Testis (tissue), 3 donors: ENCODE measurements around the gene RAB36. TPM values are rescaled to one million over a fixed set of nuclear protein-coding genes. Genes with fewer than 3 reads are reported as not detected.

ENCODE experiments used
- DNase-seq: peaks from one replicate; pipeline ENCODE4 v3.0.0-alpha.2; 2019
- H3K27ac ChIP-seq, 2 donors: fragments of 200-600 bp; sonication (generic); one replicate each; pipeline ENCODE4 v1.5.1; 2019
- H3K27me3 ChIP-seq: fragments of 200-600 bp; sonication (generic); one replicate; pipeline ENCODE4 v1.5.1; 2019
- H3K36me3 ChIP-seq: fragments of 200-600 bp; sonication (generic); one replicate; pipeline ENCODE4 v1.5.1; 2017; ENCODE audit warnings: low read depth; ENCODE audit errors: missing control alignments
- H3K4me1 ChIP-seq: fragments of 200-600 bp; sonication (generic); one replicate; pipeline ENCODE4 v1.5.1; 2019
- H3K4me3 ChIP-seq, 2 donors: fragments of 200-600 bp; sonication (generic); one replicate each; pipeline ENCODE4 v1.5.1; 2017 to 2019
- H3K9me3 ChIP-seq: fragments of 200-600 bp; sonication (generic); one replicate; pipeline ENCODE4 v1.5.1; 2017
- POLR2A ChIP-seq: fragments of 450-650 bp; IDR thresholded peaks from one replicate; pipeline ENCODE4 v1.6.1; 2017; ENCODE audit warnings: antibody characterized with exemption, mild to moderate bottlenecking, moderate library complexity
- whole genome bisulfite sequencing, 2 donors: methylation state at CpG; one replicate each; pipeline ENCODE4 v1.1.5; 2018; 5-methylcytosine and 5-hydroxymethylcytosine counted together
- intact Hi-C: fragments of 100-400 bp; cut with DNase I; formaldehyde crosslinking; loops from one replicate; pipeline ENCODE4 v1.15.1; 2023; ENCODE audit warnings: low total_unique reads
- polyA plus RNA-seq: library from polyadenylated mRNA; stranded (reverse); fragments of 350-450 nt; fragmentation: Illumina TruSeq; extraction: RNeasy Lipid Tissue Mini Kit (QIAGEN cat#74804); gene quantifications from one replicate; pipeline ENCODE4 v1.2.3, GENCODE V29; 2014; ENCODE audit warnings: low read depth, low replicate concordance; ENCODE audit not compliant: insufficient read depth
- total RNA-seq, 2 donors: library from RNA; depleted of rRNA; stranded (reverse); fragments of >200 nt; gene quantifications; one replicate each; pipeline ENCODE4 v1.2.3, GENCODE V29; 2016
- TF ChIP-seq, protein P1 (sequence below), 3 experiments: fragments of 450-650 bp in 2 of 3; fragments of 200-600 bp in 1 of 3; sonication (generic) in 1 of 3; IDR thresholded peaks; one replicate each; pipeline ENCODE4 v1.5.1; 2016 to 2019; ENCODE audit warnings: antibody characterized with exemption in 3 of 3, mild to moderate bottlenecking in 2 of 3, moderate library complexity in 1 of 3

The RAB36 gene
- total and polyA plus RNA-seq, 3 donors from 2014 or later, result 7.4 to 11.1 (median 7.5) TPM

- 92 to 96% methylated on average over 1 of the region's 1 CpG for WGBS, 2 donors
- H3K9me3 ChIP-seq, result no peaks in the 10 kb centered on the region
- peaks cover 15% of the 10 kb centered on the region for H3K4me1 ChIP-seq
- no peak for DNase-seq
- no peak overlapping the region for H3K27ac ChIP-seq
- no peaks in the 10 kb centered on the region for H3K27me3 ChIP-seq
- H3K36me3 ChIP-seq, result no peaks in the 10 kb centered on the region
- no peak for TF ChIP-seq POLR2A
- TF ChIP-seq, protein P1, sequence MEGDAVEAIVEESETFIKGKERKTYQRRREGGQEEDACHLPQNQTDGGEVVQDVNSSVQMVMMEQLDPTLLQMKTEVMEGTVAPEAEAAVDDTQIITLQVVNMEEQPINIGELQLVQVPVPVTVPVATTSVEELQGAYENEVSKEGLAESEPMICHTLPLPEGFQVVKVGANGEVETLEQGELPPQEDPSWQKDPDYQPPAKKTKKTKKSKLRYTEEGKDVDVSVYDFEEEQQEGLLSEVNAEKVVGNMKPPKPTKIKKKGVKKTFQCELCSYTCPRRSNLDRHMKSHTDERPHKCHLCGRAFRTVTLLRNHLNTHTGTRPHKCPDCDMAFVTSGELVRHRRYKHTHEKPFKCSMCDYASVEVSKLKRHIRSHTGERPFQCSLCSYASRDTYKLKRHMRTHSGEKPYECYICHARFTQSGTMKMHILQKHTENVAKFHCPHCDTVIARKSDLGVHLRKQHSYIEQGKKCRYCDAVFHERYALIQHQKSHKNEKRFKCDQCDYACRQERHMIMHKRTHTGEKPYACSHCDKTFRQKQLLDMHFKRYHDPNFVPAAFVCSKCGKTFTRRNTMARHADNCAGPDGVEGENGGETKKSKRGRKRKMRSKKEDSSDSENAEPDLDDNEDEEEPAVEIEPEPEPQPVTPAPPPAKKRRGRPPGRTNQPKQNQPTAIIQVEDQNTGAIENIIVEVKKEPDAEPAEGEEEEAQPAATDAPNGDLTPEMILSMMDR (IDR thresholded peaks at IDR 0.05), result no peak
- no peak overlapping the region for H3K4me3 ChIP-seq
- intact Hi-C loops, result no loop called here
Observed at GRCh38 chr22:23143119-23143518, 2.2 kb upstream of the RAB36 start.

- WGBS, 2 donors, result 63 to 80% methylated on average over 4 of the region's 4 CpGs
- Histone ChIP-seq H3K27ac (peak overlapping the region in 1 of 2 donors; percentile 54), H3K27me3 (no peaks in the 10 kb centered on the region), H3K9me3 (no peaks in the 10 kb centered on the region), H3K4me3 (peak overlapping the region; percentile 55 to 72), H3K36me3 (no peaks in the 10 kb centered on the region), H3K4me1 (peaks cover 15% of the 10 kb centered on the region)
- intact Hi-C loops, result no loop called here
- no peak for DNase-seq
- TF ChIP-seq, protein P1 (IDR thresholded peaks at IDR 0.05), result no peak
- TF ChIP-seq POLR2A, result no peak
Observed at GRCh38 chr22:23144432-23144831, 845 bp upstream of the RAB36 start.

DNA sequence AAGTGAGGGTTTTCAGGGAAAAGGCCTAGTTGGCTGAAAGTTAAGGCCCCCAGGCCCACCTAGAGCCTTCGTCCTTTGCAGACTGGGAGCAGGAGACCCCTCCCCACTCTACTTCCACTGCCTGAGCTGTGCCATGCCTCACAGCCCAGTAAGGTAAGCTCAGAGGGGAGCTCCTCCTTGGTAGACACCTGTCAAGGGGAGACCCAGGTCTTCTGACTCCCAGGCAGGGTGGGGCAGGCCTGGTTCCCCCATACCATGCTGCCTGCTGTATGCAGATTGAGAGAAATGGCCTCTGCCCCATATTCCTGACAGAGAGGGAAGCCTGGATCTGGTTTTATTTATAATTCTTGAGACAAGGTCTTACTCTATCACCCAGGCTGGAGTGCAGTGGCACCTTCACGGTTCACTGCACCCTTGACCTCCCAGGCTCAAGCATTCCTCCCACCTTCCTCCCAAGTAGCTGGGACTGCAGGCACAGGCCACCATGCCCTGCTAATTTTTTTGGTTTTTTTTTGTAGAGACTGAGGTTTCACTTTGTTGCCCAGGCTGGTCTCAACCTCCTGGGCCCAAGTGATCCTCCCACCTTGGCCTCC lies 697 bp downstream of the RAB36 start:
- Histone ChIP-seq H3K27ac (peak overlapping the region; percentile 10 to 29), H3K27me3 (no peaks in the 10 kb centered on the region), H3K4me3 (peak overlapping the region; percentile 55 to 72), H3K36me3 (no peaks in the 10 kb centered on the region), H3K4me1 (peaks cover 15% of the 10 kb centered on the region), H3K9me3 (no peaks in the 10 kb centered on the region)
- 22 to 39% methylated on average over 2 of the region's 2 CpGs for WGBS, 2 donors
- intact Hi-C loops, result no loop called here
- no peak for TF ChIP-seq POLR2A
- TF ChIP-seq, protein P1 (IDR thresholded peaks at IDR 0.05), result no peak
- DNase-seq, result no peak

DNA sequence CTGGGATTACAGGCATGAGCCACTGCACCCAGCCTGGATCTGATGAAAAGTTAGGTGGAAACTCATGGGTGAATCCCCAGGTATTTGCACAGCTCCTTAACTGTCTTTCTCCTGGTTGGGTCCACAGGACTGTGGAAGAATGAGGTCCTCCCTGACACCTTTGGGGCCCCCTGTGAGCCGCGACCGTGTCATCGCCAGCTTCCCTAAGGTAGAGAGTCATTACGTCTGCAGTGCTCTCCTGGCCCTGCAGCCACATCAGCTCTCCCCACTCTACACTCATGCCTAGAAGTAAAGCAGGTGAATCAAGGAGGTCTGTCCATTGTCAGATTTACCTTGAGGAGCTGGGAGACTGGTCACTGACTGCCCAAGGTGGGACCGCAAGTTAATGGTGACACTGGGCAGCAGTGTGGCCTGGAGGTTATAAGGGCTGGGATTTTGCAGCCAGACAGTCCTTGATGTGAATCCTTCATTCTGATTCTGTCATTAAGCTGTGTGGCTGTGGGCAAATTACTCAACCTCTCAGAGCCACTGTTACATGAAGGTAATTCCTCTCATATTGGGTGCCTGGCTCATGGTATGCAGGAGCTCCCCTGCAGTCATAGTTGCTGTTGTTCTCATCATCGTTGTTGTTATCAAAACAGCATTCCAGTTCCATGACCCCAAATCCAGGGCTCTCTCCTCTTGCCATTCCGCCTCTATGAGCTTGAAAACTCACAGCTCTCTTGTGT lies 1.4 kb downstream of the RAB36 start:
- DNase-seq, result no peak
- Histone ChIP-seq H3K27me3 (no peaks in the 10 kb centered on the region), H3K9me3 (no peaks in the 10 kb centered on the region), H3K4me3 (no peak overlapping the region), H3K36me3 (no peaks in the 10 kb centered on the region), H3K4me1 (peaks cover 11% of the 10 kb centered on the region), H3K27ac (no peak overlapping the region)
- intact Hi-C loops, result no loop called here
- 77 to 88% methylated on average over 8 of the region's 8 CpGs for WGBS, 2 donors
- no peak for TF ChIP-seq POLR2A
- TF ChIP-seq, protein P1 (IDR thresholded peaks at IDR 0.05), result no peak
